NB4 (cell line): Measurements from ENCODE around the gene NT5DC1.

Experiments used
- POLR2A ChIP-seq: IDR thresholded peaks from 2 replicates; pipeline ENCODE4 v1.6.1; 2011; ENCODE audit warnings: mild to moderate bottlenecking; ENCODE audit not compliant: insufficient read length; ENCODE audit errors: extremely low read depth
- TF ChIP-seq, protein P1 (sequence below): IDR thresholded peaks from one replicate; pipeline ENCODE4 v1.5.1; 2012; ENCODE audit warnings: low read depth, low read length
- TF ChIP-seq, protein P2 (sequence below): IDR thresholded peaks from 2 replicates; pipeline ENCODE4 v1.6.1; 2011; ENCODE audit warnings: low read depth, low read length

DNA sequence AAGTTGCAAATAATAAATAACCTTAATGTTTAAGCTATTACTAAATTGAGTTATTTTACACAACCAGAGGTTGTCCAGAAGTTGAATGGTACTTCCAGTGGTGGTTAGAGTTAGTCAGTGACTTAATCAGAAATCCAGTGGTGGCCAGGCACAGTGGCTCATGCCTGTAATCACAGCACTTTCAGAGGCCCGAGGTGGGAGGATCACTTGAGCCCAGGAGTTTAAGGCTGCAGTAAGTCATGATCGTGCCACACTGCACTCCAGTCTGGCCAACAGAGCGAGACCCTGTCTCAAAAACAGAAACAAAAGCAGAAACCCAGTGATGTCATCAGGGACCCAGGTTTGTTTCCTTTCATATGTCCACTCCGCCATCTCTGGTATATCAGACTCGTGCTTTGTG lies 118.2 kb downstream of the NT5DC1 start:
- TF ChIP-seq, protein P1, sequence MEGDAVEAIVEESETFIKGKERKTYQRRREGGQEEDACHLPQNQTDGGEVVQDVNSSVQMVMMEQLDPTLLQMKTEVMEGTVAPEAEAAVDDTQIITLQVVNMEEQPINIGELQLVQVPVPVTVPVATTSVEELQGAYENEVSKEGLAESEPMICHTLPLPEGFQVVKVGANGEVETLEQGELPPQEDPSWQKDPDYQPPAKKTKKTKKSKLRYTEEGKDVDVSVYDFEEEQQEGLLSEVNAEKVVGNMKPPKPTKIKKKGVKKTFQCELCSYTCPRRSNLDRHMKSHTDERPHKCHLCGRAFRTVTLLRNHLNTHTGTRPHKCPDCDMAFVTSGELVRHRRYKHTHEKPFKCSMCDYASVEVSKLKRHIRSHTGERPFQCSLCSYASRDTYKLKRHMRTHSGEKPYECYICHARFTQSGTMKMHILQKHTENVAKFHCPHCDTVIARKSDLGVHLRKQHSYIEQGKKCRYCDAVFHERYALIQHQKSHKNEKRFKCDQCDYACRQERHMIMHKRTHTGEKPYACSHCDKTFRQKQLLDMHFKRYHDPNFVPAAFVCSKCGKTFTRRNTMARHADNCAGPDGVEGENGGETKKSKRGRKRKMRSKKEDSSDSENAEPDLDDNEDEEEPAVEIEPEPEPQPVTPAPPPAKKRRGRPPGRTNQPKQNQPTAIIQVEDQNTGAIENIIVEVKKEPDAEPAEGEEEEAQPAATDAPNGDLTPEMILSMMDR, result no peak
- no peak for TF ChIP-seq POLR2A
- TF ChIP-seq, protein P2, sequence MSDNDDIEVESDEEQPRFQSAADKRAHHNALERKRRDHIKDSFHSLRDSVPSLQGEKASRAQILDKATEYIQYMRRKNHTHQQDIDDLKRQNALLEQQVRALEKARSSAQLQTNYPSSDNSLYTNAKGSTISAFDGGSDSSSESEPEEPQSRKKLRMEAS, result no peak
